NB4 (cell line): ENCODE results near the gene VPS35.

Experiments
- POLR2A ChIP-seq: IDR thresholded peaks from 2 replicates; pipeline ENCODE4 v1.6.1; 2011; ENCODE audit warnings: mild to moderate bottlenecking; ENCODE audit not compliant: insufficient read length; ENCODE audit errors: extremely low read depth
- TF ChIP-seq, protein P1 (sequence below): IDR thresholded peaks from one replicate; pipeline ENCODE4 v1.5.1; 2012; ENCODE audit warnings: low read depth, low read length

DNA sequence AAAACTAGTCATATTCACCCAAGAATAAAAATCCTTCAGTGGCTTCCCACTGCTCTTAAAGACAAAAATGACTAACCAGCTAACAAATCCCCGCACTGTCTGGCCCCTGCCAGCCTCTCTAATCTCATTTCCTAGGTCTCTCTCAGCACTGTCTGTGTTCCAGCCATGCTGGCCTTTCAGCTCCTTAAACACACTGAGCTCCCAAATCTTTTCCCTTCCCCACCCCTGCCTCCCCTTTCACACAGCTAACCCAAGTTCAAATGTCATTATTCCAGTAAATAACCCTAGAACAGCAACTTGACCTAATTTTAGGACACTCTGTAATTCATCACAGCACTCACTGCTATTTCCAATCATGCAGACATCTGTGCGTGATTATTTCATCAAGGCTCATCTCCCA is 75.6 kb downstream of the VPS35 start:
- TF ChIP-seq, protein P1, sequence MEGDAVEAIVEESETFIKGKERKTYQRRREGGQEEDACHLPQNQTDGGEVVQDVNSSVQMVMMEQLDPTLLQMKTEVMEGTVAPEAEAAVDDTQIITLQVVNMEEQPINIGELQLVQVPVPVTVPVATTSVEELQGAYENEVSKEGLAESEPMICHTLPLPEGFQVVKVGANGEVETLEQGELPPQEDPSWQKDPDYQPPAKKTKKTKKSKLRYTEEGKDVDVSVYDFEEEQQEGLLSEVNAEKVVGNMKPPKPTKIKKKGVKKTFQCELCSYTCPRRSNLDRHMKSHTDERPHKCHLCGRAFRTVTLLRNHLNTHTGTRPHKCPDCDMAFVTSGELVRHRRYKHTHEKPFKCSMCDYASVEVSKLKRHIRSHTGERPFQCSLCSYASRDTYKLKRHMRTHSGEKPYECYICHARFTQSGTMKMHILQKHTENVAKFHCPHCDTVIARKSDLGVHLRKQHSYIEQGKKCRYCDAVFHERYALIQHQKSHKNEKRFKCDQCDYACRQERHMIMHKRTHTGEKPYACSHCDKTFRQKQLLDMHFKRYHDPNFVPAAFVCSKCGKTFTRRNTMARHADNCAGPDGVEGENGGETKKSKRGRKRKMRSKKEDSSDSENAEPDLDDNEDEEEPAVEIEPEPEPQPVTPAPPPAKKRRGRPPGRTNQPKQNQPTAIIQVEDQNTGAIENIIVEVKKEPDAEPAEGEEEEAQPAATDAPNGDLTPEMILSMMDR = no peak
- TF ChIP-seq POLR2A = no peak
